ENCODE measurements around the gene APAF1.

DNA sequence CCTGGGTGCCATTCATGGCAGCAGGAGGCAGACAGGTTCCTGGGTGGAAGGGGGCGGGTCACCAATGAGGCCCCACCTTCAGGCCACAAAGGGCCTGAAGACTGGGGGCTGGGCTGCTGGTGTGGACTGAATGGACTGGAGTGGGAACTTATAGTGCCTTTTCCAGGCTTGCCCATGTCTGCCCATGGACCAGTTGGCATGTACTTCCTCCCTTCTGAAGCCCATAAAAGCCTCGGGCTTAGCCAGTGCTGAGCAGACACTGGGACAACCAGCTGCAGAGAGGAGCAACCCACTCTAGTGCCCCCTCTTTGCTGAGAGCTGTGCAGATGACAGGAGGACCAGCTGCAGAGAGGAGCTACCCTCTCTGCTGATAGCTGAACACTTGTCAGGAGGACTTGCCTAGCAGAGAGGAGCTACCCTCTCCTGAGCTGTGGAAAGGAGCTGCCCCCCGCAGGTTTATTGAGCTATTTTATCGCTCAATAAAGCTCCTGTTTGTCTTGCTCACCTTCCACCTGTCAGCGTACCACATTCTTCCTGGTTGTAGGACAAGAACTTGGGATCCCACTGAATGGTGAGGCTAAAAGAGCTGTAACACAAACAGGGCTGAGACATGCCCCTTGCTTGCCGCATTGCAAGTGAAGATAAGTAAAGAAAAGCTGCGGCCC lies 34.0 kb downstream of the APAF1 start:
- TF ChIP-seq, protein P1, sequence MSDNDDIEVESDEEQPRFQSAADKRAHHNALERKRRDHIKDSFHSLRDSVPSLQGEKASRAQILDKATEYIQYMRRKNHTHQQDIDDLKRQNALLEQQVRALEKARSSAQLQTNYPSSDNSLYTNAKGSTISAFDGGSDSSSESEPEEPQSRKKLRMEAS (IDR thresholded peaks at IDR 0.05) = no peak
- TF ChIP-seq, protein P2, sequence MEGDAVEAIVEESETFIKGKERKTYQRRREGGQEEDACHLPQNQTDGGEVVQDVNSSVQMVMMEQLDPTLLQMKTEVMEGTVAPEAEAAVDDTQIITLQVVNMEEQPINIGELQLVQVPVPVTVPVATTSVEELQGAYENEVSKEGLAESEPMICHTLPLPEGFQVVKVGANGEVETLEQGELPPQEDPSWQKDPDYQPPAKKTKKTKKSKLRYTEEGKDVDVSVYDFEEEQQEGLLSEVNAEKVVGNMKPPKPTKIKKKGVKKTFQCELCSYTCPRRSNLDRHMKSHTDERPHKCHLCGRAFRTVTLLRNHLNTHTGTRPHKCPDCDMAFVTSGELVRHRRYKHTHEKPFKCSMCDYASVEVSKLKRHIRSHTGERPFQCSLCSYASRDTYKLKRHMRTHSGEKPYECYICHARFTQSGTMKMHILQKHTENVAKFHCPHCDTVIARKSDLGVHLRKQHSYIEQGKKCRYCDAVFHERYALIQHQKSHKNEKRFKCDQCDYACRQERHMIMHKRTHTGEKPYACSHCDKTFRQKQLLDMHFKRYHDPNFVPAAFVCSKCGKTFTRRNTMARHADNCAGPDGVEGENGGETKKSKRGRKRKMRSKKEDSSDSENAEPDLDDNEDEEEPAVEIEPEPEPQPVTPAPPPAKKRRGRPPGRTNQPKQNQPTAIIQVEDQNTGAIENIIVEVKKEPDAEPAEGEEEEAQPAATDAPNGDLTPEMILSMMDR (IDR thresholded peaks at IDR 0.05; ENCODE audit: low read depth, low read length, missing input control) = no peak
- TF ChIP-seq, protein P3, sequence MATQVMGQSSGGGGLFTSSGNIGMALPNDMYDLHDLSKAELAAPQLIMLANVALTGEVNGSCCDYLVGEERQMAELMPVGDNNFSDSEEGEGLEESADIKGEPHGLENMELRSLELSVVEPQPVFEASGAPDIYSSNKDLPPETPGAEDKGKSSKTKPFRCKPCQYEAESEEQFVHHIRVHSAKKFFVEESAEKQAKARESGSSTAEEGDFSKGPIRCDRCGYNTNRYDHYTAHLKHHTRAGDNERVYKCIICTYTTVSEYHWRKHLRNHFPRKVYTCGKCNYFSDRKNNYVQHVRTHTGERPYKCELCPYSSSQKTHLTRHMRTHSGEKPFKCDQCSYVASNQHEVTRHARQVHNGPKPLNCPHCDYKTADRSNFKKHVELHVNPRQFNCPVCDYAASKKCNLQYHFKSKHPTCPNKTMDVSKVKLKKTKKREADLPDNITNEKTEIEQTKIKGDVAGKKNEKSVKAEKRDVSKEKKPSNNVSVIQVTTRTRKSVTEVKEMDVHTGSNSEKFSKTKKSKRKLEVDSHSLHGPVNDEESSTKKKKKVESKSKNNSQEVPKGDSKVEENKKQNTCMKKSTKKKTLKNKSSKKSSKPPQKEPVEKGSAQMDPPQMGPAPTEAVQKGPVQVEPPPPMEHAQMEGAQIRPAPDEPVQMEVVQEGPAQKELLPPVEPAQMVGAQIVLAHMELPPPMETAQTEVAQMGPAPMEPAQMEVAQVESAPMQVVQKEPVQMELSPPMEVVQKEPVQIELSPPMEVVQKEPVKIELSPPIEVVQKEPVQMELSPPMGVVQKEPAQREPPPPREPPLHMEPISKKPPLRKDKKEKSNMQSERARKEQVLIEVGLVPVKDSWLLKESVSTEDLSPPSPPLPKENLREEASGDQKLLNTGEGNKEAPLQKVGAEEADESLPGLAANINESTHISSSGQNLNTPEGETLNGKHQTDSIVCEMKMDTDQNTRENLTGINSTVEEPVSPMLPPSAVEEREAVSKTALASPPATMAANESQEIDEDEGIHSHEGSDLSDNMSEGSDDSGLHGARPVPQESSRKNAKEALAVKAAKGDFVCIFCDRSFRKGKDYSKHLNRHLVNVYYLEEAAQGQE (IDR thresholded peaks at IDR 0.05) = no peak
- no peak for TF ChIP-seq EGR1 (IDR thresholded peaks at IDR 0.05; ENCODE audit: low read depth in 2 of 2)
- TF ChIP-seq SP1 (IDR thresholded peaks at IDR 0.05) = no peak
- no peak for TF ChIP-seq TAF1 (conservative IDR thresholded peaks at IDR 0.05)
- no peak for TF ChIP-seq JUND (IDR thresholded peaks at IDR 0.05)
- TF ChIP-seq, protein P4, sequence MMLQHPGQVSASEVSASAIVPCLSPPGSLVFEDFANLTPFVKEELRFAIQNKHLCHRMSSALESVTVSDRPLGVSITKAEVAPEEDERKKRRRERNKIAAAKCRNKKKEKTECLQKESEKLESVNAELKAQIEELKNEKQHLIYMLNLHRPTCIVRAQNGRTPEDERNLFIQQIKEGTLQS (IDR thresholded peaks at IDR 0.05) = no peak
- no peak for TF ChIP-seq YY1 (IDR thresholded peaks at IDR 0.05)
- TF ChIP-seq RAD21 (IDR thresholded peaks at IDR 0.05) = no peak
- no peak for TF ChIP-seq FOXA1 (IDR thresholded peaks at IDR 0.05)
- no peak for TF ChIP-seq HNF4G (IDR thresholded peaks at IDR 0.05)
- TF ChIP-seq, protein P5, sequence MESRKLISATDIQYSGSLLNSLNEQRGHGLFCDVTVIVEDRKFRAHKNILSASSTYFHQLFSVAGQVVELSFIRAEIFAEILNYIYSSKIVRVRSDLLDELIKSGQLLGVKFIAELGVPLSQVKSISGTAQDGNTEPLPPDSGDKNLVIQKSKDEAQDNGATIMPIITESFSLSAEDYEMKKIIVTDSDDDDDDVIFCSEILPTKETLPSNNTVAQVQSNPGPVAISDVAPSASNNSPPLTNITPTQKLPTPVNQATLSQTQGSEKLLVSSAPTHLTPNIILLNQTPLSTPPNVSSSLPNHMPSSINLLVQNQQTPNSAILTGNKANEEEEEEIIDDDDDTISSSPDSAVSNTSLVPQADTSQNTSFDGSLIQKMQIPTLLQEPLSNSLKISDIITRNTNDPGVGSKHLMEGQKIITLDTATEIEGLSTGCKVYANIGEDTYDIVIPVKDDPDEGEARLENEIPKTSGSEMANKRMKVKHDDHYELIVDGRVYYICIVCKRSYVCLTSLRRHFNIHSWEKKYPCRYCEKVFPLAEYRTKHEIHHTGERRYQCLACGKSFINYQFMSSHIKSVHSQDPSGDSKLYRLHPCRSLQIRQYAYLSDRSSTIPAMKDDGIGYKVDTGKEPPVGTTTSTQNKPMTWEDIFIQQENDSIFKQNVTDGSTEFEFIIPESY (IDR thresholded peaks at IDR 0.05) = no peak

Measured in liver (tissue), 3 donors.